Measurements from ENCODE around the gene SLC66A2. TPM values are rescaled to one million over a fixed set of nuclear protein-coding genes. Genes with fewer than 3 reads are reported as not detected.
A peak's percentile ranks its signal among the peaks of the same experiment; 100 is the strongest.

SLC66A2 gene
- total and polyA plus RNA-seq, 10 donors, result 28.7 to 61.9 (median 50.0) TPM

- TF ChIP-seq POLR2AphosphoS5 (IDR thresholded peaks at IDR 0.05), result peak in 2 of 3 donors; percentile 51 to 68
- TF ChIP-seq POLR2A (IDR thresholded peaks at IDR 0.05), result no peak
- TF ChIP-seq CTCF (IDR thresholded peaks at IDR 0.05 in 8 of 11, conservative IDR thresholded peaks at IDR 0.05 in 3 of 11), result no peak
- Histone ChIP-seq H3K4me3 (peak overlapping the region; percentile 51 to 96 (median 72)), H3K27me3 (replicated peaks in 1 of 7) (peaks cover 0 to 6% (median 0%) of the 10 kb centered on the region in 7 donors), H3K36me3 (peaks cover 0 to 35% (median 0%) of the 10 kb centered on the region in 6 donors), H3K4me1 (peaks cover 18 to 58% (median 45%) of the 10 kb centered on the region in 6 donors), H3K27ac (peak overlapping the region; percentile 44 to 94 (median 89)), H3K9me3 (no peaks in the 10 kb centered on the region)
- 3 to 17% (median 3%) methylated on average over 4 to 81 of the region's 81 CpGs for WGBS, 5 donors
- intact Hi-C loops (cut with DNase I; ENCODE audit: low total_unique reads), result no loop called here
- DNase-seq, result peak; percentile 90
These were observed 725 bp downstream of the SLC66A2 start for GRCh38 chr18:79950515-79951341.

- Histone ChIP-seq H3K27me3 (replicated peaks in 1 of 7) (peaks cover 0 to 6% (median 0%) of the 10 kb centered on the region in 7 donors), H3K9me3 (no peaks in the 10 kb centered on the region), H3K36me3 (peaks cover 0 to 39% (median 0%) of the 10 kb centered on the region in 6 donors), H3K4me3 (peak overlapping the region; percentile 51 to 96 (median 72)), H3K27ac (peak overlapping the region; percentile 15 to 94 (median 89)), H3K4me1 (peaks cover 21 to 67% (median 53%) of the 10 kb centered on the region in 6 donors)
- WGBS, 5 donors, result 26 to 34% (median 30%) methylated on average over 12 of the region's 12 CpGs
- TF ChIP-seq POLR2AphosphoS5 (IDR thresholded peaks at IDR 0.05) (peak in 2 of 3 donors; percentile 51 to 70), CTCF (IDR thresholded peaks at IDR 0.05 in 8 of 11, conservative IDR thresholded peaks at IDR 0.05 in 3 of 11) (no peak)
- DNase-seq, result peak; percentile 89
- intact Hi-C loops (cut with DNase I; ENCODE audit: low total_unique reads), result loop anchor here (10.0 kb wide), 1 partner anchor 265 kb away; no protein-coding TSS in a partner anchor
These were observed 1.6 kb downstream of the SLC66A2 start for GRCh38 chr18:79949697-79950487.

GRCh38 chr18:79948719-79949411 lies 2.6 kb downstream of the SLC66A2 start:
- peak; percentile 74 for DNase-seq
- WGBS, 5 donors, result 89 to 92% (median 92%) methylated on average over 23 of the region's 23 CpGs
- H3K9me3 ChIP-seq, result no peaks in the 10 kb centered on the region
- intact Hi-C loops (cut with DNase I; ENCODE audit: low total_unique reads), result loop anchor here (10.0 kb wide), 1 partner anchor 264 kb away; no protein-coding TSS in a partner anchor
- peak overlapping the region in 7 of 8 donors; percentile 15 to 94 (median 89) for H3K27ac ChIP-seq
- H3K4me1 ChIP-seq, result peaks cover 22 to 77% (median 63%) of the 10 kb centered on the region in 6 donors
- TF ChIP-seq POLR2A (IDR thresholded peaks at IDR 0.05) (no peak), CTCF (IDR thresholded peaks at IDR 0.05 in 8 of 11, conservative IDR thresholded peaks at IDR 0.05 in 3 of 11) (no peak)
- H3K27me3 ChIP-seq (replicated peaks in 1 of 7), result peaks cover 0 to 6% (median 0%) of the 10 kb centered on the region in 7 donors
- H3K36me3 ChIP-seq, result peaks cover 0 to 41% (median 0%) of the 10 kb centered on the region in 6 donors
- peak overlapping the region in 4 of 8 donors; percentile 77 to 96 (median 92) for H3K4me3 ChIP-seq
